T-helper 9 cell (primary cell): ENCODE measurements around the gene MYT1.
"Not testable (repeated sequence)": the region's sequence is repeated elsewhere in the genome, so short reads cannot be mapped to it uniquely, and the experiment has no call there.

ENCODE experiments used
- DNase-seq: peaks from one replicate; pipeline ENCODE4 v3.0.0-alpha.2; 2020
- total RNA-seq, 2 donors: gene quantifications; one replicate each; lab custom pipeline; 2026; lab: John Stamatoyannopoulos, UW

MYT1 gene
- 0 reads per million in 2 donors for total RNA-seq

DNA sequence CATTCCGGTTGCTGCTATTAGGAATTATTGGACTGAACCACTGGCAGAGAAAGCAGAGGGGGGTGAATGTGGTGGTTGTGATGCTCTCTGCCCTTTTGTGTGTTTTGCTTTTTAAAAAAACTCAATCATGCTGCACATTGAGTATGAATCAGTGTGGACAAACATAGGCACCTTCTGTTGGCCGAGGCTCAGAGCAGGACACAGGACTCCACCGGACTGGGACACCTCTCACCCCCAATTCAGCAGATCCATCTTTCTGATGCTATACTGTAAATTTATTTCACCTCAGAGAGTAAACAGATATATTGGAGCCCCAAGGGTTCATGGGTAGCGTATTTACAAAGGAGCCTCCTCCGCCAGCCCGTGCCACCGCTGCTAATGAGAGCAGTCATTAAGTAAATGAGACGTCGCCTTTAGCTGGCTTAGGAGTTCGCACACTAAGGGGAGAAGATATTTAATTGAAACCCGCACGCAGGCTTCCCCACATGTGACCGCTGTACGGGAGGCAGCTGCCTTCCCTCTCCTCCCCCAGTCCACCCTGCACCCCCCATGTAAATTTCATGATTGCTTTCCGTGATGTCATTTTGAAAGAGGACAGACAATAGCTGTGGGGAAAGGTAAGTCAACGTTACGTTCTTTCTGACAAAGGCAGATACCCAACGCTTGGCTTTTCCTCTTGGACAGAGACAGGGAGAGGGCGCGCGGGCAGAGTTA, at the start of gene MYT1:
MYT1 (plus strand) TSS at position 330 of the 714 bp plus-strand sequence. CDS start 34,410 bp downstream, outside the sequence.
- DNase-seq: no peak

DNA sequence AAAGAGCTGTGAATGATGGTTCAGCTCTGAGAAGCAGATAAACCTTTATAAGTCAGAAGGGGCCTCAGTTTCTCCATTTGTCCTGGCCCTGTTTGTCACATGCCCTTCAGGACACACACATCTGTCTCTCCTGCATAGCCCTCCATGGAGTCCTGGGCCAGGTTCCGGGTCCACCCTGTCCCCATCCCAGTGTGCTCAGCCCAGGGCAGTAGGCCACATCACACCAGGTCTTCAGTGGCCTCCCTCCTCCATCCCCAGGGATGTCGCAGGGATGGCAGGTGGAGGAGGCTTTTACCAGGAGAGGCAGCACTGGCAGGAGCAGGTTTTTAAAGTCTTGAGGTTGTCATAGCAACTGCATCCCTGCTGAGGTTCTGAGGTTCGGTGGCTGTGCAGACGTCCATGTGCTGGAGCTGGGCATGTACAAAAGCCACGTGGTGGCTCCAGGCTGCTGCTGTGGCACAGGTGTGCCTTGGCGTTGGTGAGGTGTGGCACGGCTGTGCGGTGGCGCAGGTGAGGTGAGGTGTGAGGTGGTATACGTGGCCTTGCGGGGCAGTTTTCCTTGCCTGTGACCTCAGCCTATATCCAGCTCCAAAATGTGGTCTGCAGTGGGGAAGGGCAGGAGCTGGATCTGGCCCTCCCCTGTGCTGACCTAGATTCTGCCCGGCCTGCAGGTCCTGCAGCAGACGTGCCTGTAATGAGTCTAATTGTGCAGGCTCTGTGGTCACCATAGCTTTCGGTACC, 48.9 kb upstream of the MYT1 start:
- no peak for DNase-seq

DNA sequence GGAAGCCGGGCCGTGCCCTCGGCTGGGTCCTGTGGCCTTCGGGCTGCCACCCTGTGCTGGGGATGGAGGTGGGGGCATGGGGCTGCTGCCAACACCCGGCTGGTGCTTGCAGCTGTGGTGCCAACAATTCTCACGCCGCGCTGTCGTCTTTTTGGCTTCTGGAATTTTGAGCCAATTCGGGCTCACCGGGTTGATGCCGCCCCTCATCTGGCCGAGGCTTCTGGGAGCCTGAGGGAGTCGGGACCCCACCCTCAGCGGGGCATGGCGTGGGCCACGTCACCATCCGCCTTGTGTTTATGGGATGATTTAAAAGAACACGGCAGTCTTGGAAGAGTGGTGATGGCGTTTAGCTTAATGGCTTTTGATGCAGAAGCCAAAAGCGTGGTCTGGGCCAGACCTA, 48.2 kb upstream of the MYT1 start:
- DNase-seq: no peak

DNA sequence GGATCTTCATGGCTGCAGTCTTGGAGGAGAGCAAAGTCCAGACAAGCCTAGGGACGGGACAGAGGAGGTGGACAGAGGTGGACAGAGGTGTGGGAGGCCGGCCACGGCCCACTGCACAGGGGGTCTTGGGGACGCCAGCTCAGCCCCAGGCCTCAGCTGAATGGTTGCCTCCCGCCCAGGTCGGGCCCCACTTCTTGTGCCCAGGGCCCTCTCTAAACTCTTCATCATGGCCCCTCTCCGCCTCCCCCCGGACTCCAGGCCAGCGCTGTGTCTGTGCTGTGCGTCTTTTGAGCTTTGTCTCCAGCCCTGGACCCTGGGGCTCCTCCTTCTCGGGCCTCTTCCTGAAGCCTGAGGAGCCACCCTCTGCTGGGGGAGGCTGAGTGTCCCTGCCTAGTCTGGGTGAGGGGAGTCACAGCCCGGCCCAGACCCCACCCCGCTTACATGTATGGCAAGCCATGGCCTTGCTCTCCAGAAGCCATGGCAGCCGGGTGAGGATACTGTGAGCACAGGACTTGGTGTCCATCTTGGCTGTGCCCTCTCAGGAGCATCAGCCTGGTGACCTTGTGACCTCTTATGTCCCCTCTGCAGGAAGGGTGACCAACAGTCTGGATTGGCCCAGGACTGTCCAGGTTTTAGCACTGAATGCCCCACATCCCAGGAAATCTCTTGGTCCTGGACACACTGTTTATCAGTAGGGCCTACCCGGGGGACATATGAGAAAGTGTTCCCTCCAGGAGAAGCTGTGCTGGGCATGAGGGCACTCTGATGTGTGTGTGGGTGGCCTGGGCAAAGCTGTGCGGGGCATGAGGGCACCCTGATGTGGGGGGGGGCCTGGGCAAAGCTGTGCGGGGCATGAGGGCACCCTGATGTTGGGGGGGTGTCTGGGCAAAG, 47.5 kb upstream of the MYT1 start:
- no peak for DNase-seq

DNA sequence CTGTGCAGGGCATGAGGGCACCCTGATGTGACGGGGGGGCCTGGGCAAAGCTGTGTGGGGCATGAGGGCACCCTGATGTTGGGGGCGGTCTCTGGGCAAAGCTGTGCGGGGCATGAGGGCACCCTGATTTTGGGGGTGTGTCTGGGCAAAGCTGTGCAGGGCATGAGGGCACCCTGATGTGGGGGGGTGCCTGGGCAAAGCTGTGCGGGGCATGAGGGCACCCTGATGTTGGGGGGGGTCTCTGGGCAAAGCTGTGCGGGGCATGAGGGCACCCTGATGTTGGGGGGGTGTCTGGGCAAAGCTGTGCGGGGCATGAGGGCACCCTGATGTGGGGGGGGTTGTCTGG, 46.8 kb upstream of the MYT1 start:
- DNase-seq: not testable (repeated sequence)

DNA sequence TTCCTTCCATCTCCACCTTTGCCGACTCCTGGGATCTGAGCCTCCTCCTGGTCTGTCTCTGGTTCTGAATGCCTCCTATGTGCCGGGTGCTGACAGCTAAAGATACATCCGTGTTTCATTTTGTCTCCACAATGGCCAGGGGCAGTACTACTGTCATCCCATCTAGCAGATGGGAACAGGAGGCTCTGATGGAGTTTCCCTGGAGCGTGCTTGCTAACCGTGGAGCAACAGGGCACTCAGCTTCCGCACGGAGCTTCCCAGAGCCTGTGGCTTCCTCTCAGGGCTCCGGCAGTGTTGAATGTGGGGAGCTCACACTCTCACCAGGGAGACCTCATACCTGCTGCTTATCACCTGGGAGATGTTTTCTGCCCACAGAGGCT, 45.0 kb upstream of the MYT1 start:
- no peak for DNase-seq

DNA sequence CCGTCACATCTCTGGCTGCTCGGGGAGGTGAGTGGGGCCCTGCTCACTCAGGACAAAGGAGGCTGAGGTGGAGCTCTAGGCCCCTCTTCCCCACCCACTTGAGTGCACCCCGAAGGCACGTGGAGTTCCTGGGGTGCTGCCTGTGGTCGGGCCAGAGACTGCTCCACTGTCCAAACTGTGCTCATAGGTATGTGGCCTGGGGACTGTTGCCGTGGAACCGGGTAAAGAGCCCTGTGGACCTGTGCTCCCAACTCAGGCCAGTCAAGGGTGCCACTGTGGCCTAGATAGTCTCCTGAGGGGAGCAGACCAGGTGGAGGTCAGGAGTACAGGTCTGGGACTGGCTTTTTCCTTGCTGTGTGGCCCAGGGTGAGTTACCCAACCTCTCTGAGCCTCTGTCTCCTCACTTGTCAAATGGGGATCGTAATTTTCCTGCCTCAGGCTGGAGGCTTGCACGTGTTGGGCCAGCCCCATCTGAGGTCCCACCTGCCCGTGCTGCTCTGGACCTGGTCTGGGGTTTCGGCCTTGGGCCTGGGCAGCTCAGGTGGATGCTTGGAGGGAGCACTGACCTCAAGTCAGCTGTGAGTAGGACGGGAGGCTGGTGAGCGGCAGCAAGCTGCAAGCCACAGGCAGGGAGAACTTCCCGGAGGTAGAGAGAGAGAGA, 44.4 kb upstream of the MYT1 start:
- DNase-seq: no peak

DNA sequence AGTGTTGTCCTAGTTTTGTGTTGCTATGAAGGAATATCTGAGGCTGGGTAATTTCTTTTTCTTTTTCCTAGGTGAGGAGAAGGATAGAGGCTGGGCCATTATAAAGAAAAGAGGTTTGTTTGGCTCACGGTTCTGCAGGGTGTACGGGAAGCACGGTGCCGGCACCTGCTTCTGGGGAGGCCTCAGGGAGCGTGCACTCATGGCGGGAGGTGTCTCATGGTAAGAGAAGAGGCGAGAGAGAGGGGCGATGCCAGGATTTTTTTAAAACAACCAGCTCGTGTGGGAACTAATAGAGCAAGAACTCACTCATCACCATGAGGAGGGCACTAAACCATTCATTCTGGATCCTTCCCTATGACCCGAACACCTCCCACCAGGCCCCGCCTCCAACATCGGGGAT, 42.7 kb upstream of the MYT1 start:
- no peak for DNase-seq

DNA sequence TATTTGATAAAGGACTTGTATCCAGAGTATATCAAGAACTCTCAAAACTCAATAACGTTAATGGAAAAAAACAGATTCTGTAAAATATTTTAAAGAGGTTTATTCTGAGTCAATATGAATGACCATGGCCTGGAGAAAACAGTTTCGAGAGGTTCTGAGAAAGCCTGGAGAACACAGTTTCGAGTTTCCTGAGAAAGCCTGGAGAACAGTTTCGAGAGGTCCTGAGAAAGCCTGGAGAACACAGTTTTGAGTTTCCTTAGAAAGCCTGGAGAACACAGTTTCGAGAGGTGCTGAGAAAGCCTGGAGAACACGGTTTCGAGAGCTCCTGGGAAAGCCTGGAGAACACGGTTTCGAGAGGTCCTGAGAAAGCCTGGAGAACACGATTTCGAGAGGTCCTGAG, 41.3 kb upstream of the MYT1 start:
- DNase-seq: not testable (repeated sequence)

DNA sequence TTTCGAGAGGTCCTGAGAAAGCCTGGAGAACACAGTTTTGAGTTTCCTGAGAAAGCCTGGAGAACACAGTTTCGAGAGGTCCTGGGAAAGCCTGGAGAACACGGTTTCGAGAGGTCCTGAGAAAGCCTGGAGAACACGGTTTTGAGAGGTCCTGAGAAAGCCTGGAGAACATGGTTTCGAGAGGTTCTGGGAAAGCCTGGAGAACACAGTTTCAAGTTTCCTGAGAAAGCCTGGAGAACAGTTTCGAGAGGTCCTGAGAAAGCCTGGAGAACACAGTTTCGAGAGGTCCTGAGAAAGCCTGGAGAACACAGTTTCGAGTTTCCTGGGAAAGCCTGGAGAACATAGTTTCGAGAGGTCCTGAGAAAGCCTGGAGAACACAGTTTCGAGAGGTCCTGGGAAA, 40.7 kb upstream of the MYT1 start:
- DNase-seq: not testable (repeated sequence)

DNA sequence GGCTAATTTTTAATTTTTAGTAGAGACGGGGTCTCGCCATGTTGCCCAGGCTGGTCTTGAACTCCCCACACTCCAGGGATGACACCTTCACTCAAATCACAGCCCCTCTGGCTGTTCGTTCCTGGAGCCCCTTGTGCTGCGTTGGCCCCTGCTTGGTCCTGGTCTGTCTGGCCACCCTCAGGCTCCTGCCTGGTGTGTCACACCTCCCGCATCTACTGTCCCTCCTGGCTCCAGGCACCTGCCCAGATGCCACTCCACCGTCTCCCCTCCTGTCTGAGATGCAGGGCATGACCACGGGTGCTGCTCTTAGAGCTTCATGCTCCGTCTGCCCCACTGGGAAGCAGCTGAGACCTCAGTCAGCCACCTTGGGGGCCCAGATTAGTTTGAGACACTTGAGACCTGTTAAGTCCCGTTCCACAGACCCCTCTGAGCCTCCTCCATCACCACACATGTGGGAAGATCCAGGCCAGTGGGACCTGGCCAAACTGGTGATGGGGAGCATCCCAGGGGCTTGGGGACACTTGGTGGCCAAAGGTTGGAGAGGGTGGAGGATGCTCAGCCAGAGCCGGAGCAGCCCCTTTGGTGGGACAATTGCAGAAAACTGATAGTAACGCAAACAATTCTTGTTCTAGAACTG, 35.0 kb upstream of the MYT1 start:
- no peak for DNase-seq

DNA sequence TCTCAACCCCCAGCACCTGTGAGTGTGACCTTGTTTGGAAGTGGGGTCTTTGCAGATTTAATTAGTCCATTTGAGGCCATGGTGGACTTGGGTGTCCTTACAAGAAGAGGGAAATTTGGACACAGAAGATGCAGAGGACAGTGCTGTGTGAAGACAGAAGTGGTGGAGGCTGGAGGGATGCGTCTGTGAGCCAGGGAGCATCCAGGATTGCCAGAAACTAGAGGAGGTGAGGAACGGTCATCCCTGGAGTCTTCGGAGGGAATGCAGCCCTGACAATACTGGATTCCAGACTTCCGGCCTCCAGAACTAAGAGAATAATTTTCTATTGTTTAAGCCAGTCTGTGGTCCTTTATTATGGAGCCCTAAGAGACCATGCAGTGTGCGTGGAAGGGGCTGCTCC, 34.0 kb upstream of the MYT1 start:
- no peak for DNase-seq

DNA sequence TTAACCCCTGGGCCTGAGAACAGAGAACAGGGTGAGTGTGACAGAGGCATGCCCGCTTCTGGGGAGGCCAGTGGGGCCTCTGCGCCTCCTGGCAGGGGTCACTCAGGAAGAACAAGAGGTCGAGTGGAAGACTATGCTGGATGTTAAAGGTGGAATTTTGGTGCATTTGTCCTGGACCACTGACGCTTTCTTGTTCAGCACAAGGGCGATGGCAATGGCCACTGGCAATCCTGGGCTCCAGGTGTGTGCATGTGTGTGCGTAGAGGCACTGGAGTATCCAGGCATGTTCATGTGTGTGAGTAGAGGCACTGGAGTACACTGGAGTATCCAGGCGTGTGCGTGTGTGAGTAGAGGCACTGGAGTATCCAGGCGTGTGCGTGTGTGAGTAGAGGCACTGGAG, 33.4 kb upstream of the MYT1 start:
- DNase-seq: no peak

DNA sequence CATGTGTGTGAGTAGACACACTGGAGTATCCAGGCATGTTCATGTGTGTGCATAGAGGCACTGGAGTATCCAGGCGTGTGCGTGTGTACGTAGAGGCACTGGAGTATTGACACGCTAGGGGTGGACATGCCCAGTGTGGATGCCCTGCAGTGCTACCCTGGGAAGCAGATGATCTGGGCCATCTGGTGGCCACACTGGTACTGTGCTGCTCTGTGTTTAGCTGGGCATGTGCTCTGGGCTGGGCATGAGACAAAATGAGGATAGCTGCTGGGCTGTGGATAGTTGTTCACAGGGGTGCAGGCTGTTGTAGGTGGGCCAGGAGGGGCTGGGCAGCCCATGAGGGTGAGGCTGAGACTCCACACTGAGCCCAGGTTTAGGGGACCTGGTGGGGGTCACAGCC, 32.8 kb upstream of the MYT1 start:
- no peak for DNase-seq

DNA sequence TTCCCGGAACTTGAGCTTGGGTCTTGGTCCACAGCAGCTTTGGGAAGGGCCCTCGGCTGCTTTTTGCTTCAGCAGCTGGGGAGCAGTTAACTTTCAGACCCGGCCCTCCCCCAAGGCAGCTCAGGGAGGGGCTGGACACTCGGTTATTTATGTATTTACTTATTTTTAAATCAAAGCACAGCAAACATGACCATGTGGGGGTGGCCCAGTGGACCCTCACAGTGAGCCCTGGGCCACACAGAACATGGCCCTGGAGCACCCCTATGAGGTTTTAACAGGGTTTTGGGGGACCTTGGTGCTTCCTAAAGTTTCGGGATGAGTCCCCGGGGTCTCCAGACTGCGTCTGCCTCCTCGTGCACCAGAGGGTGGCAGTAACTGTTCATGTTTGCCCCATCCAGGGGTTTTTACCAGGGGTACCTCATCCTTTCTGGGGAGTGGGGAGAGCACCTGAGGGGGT, 30.3 kb upstream of the MYT1 start:
- no peak for DNase-seq

DNA sequence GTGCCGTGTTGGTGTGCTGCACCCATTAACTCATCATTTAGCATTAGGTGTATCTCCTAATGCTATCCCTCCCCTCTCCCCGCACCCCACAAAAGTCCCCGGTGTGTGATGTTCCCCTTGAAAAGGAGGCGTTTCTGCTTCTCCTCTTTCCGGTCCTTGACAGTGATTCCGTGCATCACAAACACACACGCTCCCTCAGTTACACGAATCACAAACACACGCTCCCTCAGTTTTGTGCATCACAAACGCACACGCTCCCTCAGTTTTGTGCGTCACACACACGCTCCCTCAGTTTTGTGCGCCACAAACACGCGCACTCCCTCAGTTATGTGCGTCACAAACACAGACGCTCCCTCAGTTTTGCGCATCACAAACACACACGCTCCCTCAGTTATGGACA, 29.5 kb upstream of the MYT1 start:
- DNase-seq: not testable (repeated sequence)

DNA sequence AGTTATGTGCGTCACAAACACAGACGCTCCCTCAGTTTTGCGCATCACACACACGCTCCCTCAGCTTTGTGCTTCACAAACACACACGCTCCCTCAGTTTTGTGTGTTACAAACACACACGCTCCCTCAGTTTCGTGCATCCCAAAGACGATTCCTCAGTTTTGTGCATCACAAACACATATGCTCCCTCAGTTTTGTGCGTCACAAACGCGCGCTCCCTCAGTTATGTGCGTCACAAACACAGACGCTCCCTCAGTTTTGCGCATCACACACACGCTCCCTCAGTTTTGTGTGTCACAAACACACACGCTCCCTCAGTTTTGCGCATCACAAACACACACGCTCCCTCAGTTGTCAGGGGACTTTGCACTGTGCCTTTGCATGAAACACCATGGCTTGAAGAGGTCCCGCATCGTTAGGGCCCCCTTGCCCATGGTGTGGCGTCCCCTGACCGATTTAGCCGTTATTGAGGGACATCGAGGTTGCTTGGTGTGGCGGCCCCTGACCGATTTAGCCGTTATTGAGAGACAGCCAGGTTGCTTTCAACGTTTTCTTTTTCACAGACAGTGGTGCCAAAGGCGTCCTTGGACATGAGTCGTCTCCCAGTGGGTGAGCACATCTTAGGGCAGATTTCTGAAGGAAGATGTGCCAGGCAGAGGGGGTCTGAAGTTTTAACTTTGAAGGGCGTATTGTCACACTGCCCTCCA, 28.1 kb upstream of the MYT1 start:
- DNase-seq: no peak

DNA sequence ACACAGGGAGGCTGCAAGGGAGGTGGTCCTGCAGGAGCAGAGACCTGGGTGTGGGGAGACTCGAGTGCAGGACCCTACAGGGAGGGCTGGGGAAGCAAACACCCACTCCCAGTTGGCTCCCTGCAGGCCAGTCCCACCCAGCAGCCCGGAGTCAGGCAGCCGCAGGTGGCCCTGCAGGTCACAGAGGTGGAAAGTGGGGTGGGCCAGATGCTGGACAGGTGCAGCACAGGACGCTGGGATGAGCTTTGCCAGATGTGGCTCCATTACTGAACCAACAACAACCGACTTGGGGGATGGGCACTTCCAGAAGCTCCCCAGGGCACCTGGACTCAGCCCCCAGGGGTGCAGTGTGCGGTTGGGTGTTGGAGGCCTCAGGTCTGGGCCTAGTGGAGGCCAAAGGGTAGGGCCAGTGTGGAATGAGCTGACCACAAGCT, 26.6 kb upstream of the MYT1 start:
- DNase-seq: no peak

DNA sequence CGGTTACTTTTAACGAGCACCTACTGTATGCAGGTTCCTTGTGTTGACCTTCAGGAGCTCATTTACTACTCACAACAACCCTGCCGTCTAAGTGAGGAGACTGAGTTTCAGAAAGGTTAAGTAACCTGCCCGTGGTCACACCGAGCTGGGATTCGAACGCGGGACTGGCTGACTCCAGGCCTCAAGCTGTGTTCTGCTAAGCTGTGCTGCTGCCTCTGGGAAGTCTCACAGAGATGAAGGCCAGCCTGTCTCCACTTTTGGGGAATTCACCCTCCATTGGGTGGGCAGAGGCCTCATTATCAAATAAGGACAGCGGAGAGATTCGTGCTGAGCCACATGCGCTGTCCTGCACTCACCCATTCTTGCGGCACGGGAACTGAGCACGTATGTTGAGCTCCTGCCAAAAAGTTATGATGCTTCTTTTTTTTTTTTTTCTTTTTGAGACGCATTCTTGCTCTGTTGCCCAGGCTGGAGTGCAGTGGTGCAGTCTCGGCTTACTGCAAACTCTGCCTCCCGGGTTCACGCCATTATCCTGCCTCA, 25.9 kb upstream of the MYT1 start:
- no peak for DNase-seq

DNA sequence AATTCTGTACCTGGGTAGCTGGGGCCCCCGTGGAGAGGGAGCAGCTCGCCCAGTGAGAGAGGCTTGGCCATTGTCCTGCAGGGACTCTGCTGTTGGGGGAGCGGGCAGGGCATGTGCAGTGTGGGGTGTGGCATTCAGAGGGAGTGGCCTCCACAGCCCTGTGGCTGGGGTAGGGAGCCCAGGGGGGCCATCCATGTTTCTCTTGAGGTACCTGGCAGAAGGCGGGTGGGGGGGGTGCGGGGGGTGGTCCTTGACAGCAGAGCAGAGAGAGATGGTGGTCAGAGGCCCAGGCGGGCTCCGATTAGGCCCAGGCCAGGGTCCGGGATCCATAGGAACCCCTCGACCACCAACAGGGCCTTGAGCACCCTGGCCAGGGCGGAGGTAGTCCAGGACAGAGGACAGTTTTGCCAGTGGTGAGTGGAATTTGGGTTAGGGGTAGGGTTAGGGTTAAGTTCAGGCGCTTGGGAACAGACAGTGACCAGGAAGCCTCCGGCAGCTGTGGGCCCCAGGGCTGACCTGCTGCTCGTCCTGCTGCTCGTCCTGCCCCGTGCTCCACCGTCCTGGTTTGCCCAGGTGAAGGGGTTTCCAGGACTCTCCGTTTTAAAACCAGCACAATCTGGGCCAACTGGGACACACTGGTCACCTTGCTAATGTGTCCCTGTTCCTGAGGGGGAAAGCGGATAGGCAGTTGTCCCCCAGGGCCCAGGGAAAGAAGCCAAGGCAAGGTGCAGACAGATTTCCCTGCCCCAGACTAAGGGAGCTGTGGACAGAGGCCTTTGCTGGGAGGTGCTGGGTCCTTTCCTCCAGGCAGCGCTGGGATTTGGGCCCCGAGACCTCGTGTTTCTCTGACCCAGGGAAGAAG, 24.8 kb upstream of the MYT1 start:
- DNase-seq: no peak
